GM12892 (cell line): ENCODE data around the gene FAHD1.

Experiments
- DNase-seq: peaks from one replicate; pipeline ENCODE4 v3.0.0; 2011; ENCODE audit not compliant: insufficient read length
- FAIRE-seq: peaks from 2 replicates; lab custom pipeline; 2011; peaks lifted over from hg19 to GRCh38; lab: Jason Lieb, UNC
- POLR2A ChIP-seq: IDR thresholded peaks from 2 replicates; pipeline ENCODE4 v1.6.1; 2011; ENCODE audit warnings: low read depth, low read length, control low read depth
- POLR2AphosphoS5 ChIP-seq: IDR thresholded peaks from 2 replicates; pipeline ENCODE4 v1.6.1; 2011; ENCODE audit warnings: low read depth, low read length, control low read depth
- TAF1 ChIP-seq: IDR thresholded peaks from 2 replicates; pipeline ENCODE4 v1.6.1; 2011; ENCODE audit warnings: low read depth, mild to moderate bottlenecking, control low read depth, low read length, borderline replicate concordance

The FAHD1 gene

GRCh38 chr16:1831186-1832075, 4.4 kb downstream of the FAHD1 start:
- TF ChIP-seq POLR2A (no peak), POLR2AphosphoS5 (no peak), TAF1 (no peak)
- DNase-seq (no peak), FAIRE-seq (no peak)

GRCh38 chr16:1832838-1833454, 5.9 kb downstream of the FAHD1 start:
- FAIRE-seq, result no peak

GRCh38 chr16:1834096-1834495, 7.1 kb downstream of the FAHD1 start:
- FAIRE-seq (no peak), DNase-seq (no peak)
- TF ChIP-seq TAF1 (no peak), POLR2AphosphoS5 (no peak), POLR2A (no peak)

More at GRCh38 chr16:1832838-1833454, 5.9 kb downstream of the FAHD1 start:
- TF ChIP-seq TAF1, result no peak
- no peak for TF ChIP-seq POLR2AphosphoS5
- no peak for TF ChIP-seq POLR2A
- DNase-seq, result no peak

GRCh38 chr16:1839554-1839953, 12.5 kb downstream of the FAHD1 start:
- TF ChIP-seq POLR2AphosphoS5 (no peak), POLR2A (no peak), TAF1 (no peak)
- DNase-seq (no peak), FAIRE-seq (no peak)

- DNase-seq (no peak), FAIRE-seq (no peak)
- no peak for TF ChIP-seq POLR2A
- no peak for TF ChIP-seq TAF1
- TF ChIP-seq POLR2AphosphoS5, result no peak
Observed at GRCh38 chr16:1845985-1846384, 19.0 kb downstream of the FAHD1 start.

- TF ChIP-seq POLR2AphosphoS5 (no peak), TAF1 (no peak), POLR2A (no peak)
- no peak for DNase-seq
- no peak for FAIRE-seq
Observed at GRCh38 chr16:1846416-1846815, 19.4 kb downstream of the FAHD1 start.

GRCh38 chr16:1850981-1851380, 24.0 kb downstream of the FAHD1 start:
- TF ChIP-seq TAF1 (no peak), POLR2AphosphoS5 (no peak)
- no peak for FAIRE-seq
- no peak for DNase-seq

GRCh38 chr16:1851793-1852192, 24.8 kb downstream of the FAHD1 start:
- TF ChIP-seq POLR2A, result no peak
- no peak for TF ChIP-seq TAF1
- no peak for TF ChIP-seq POLR2AphosphoS5
- FAIRE-seq, result no peak
- no peak for DNase-seq

- no peak for TF ChIP-seq TAF1
- TF ChIP-seq POLR2AphosphoS5, result no peak
- TF ChIP-seq POLR2A, result no peak
- DNase-seq (no peak), FAIRE-seq (no peak)
Observed at GRCh38 chr16:1857433-1858097, 30.6 kb downstream of the FAHD1 start.

GRCh38 chr16:1858189-1858865, 31.3 kb downstream of the FAHD1 start:
- TF ChIP-seq POLR2A (no peak), POLR2AphosphoS5 (no peak), TAF1 (no peak)
- FAIRE-seq (no peak), DNase-seq (no peak)

- TF ChIP-seq TAF1, result no peak
- no peak for TF ChIP-seq POLR2A
Observed at GRCh38 chr16:1859650-1860049, 32.6 kb downstream of the FAHD1 start.

GRCh38 chr16:1861730-1862129, 34.7 kb downstream of the FAHD1 start:
- no peak for DNase-seq
- no peak for FAIRE-seq
- no peak for TF ChIP-seq TAF1
- no peak for TF ChIP-seq POLR2AphosphoS5
- TF ChIP-seq POLR2A, result no peak

More at GRCh38 chr16:1859650-1860049, 32.6 kb downstream of the FAHD1 start:
- DNase-seq (no peak), FAIRE-seq (no peak)
